ENCODE results near the gene PTPRF.

Gene PTPRF

DNA sequence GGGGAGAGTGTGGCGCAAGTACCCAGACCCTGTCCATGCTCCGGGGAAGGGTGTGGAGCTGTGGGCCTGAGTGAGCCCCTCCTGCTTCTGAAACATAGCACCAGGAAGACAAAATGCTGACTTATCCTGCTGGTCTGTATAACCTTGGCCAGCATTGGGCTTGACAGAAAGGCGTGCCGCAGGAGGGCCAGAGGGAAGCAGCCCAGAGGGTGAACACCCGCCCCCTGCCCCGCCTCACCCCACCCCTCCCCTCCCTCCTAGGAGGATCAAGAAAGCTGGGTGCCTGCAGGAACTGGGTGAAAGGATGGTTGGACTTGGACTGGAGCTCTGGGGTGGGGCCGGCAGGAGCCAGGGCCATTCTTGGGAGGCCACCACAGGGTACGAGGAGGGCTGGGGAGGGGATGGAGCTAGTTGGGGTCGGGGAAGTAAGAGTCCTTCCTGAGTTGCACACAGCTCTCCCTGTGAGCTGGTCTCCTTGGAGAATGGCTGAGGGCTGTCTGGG lies 27.1 kb downstream of the PTPRF start:
- Histone ChIP-seq H3K4me2 (ENCODE audit: low read length) (no peak overlapping the region), H3K9me2 (replicated peaks; ENCODE audit: control insufficient read depth, low read length) (no peaks in the 10 kb centered on the region), H4K20me1 (ENCODE audit: control insufficient read depth, insufficient read depth, low read depth, low read length) (no peaks in the 10 kb centered on the region), H3K27ac (ENCODE audit: low read depth, low read length) (no peak overlapping the region), H3K36me3 (ENCODE audit: control insufficient read depth, low read length) (no peaks in the 10 kb centered on the region), H3K4me1 (ENCODE audit: control insufficient read depth, low read length) (no peaks in the 10 kb centered on the region), H3K9me3 (ENCODE audit: control insufficient read depth, insufficient read depth, low read length) (no peaks in the 10 kb centered on the region), H3K27me3 (ENCODE audit: control insufficient read depth, low read length) (no peaks in the 10 kb centered on the region), H3K4me3 (ENCODE audit: low read length) (no peak overlapping the region), H3F3A (ENCODE audit: control insufficient read depth, insufficient read depth) (no peaks in the 10 kb centered on the region), H3K79me2 (ENCODE audit: control insufficient read depth, low read length) (no peaks in the 10 kb centered on the region)
- TF ChIP-seq EZH2phosphoT487 (IDR thresholded peaks at IDR 0.05; ENCODE audit: borderline replicate concordance, low read length), result no peak
- TF ChIP-seq, protein P1, sequence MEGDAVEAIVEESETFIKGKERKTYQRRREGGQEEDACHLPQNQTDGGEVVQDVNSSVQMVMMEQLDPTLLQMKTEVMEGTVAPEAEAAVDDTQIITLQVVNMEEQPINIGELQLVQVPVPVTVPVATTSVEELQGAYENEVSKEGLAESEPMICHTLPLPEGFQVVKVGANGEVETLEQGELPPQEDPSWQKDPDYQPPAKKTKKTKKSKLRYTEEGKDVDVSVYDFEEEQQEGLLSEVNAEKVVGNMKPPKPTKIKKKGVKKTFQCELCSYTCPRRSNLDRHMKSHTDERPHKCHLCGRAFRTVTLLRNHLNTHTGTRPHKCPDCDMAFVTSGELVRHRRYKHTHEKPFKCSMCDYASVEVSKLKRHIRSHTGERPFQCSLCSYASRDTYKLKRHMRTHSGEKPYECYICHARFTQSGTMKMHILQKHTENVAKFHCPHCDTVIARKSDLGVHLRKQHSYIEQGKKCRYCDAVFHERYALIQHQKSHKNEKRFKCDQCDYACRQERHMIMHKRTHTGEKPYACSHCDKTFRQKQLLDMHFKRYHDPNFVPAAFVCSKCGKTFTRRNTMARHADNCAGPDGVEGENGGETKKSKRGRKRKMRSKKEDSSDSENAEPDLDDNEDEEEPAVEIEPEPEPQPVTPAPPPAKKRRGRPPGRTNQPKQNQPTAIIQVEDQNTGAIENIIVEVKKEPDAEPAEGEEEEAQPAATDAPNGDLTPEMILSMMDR (IDR thresholded peaks at IDR 0.05; ENCODE audit: low read depth, low read length, poor library complexity, severe bottlenecking), result no peak

- Histone ChIP-seq H3K4me3 (ENCODE audit: low read length) (no peak overlapping the region), H3K79me2 (ENCODE audit: control insufficient read depth, low read length) (no peaks in the 10 kb centered on the region), H3F3A (ENCODE audit: control insufficient read depth, insufficient read depth) (no peaks in the 10 kb centered on the region), H3K36me3 (ENCODE audit: control insufficient read depth, low read length) (no peaks in the 10 kb centered on the region), H4K20me1 (ENCODE audit: control insufficient read depth, insufficient read depth, low read depth, low read length) (no peaks in the 10 kb centered on the region), H3K4me2 (ENCODE audit: low read length) (no peak overlapping the region), H3K4me1 (ENCODE audit: control insufficient read depth, low read length) (no peaks in the 10 kb centered on the region), H3K27ac (ENCODE audit: low read depth, low read length) (no peak overlapping the region), H3K27me3 (ENCODE audit: control insufficient read depth, low read length) (no peaks in the 10 kb centered on the region), H3K9me2 (replicated peaks; ENCODE audit: control insufficient read depth, low read length) (no peaks in the 10 kb centered on the region), H3K9me3 (ENCODE audit: control insufficient read depth, insufficient read depth, low read length) (no peaks in the 10 kb centered on the region)
- TF ChIP-seq, protein P1 (IDR thresholded peaks at IDR 0.05; ENCODE audit: low read depth, low read length, poor library complexity, severe bottlenecking), result no peak
- TF ChIP-seq EZH2phosphoT487 (IDR thresholded peaks at IDR 0.05; ENCODE audit: borderline replicate concordance, low read length), result no peak
These were observed 27.7 kb downstream of the PTPRF start for GRCh38 chr1:43558346-43558841.

GRCh38 chr1:43559714-43560113 lies 29.0 kb downstream of the PTPRF start:
- H3K9me2 ChIP-seq (replicated peaks; ENCODE audit: control insufficient read depth, low read length), result no peaks in the 10 kb centered on the region
- H4K20me1 ChIP-seq (ENCODE audit: control insufficient read depth, insufficient read depth, low read depth, low read length), result no peaks in the 10 kb centered on the region
- no peak for TF ChIP-seq EZH2phosphoT487 (IDR thresholded peaks at IDR 0.05; ENCODE audit: borderline replicate concordance, low read length)
- TF ChIP-seq, protein P1 (IDR thresholded peaks at IDR 0.05; ENCODE audit: low read depth, low read length, poor library complexity, severe bottlenecking), result no peak
- H3K9me3 ChIP-seq (ENCODE audit: control insufficient read depth, insufficient read depth, low read length), result no peaks in the 10 kb centered on the region
- no peaks in the 10 kb centered on the region for H3K79me2 ChIP-seq (ENCODE audit: control insufficient read depth, low read length)
- H3F3A ChIP-seq (ENCODE audit: control insufficient read depth, insufficient read depth), result no peaks in the 10 kb centered on the region
- no peaks in the 10 kb centered on the region for H3K27me3 ChIP-seq (ENCODE audit: control insufficient read depth, low read length)
- H3K4me1 ChIP-seq (ENCODE audit: control insufficient read depth, low read length), result no peaks in the 10 kb centered on the region
- no peak overlapping the region for H3K4me2 ChIP-seq (ENCODE audit: low read length)
- no peaks in the 10 kb centered on the region for H3K36me3 ChIP-seq (ENCODE audit: control insufficient read depth, low read length)
- no peak overlapping the region for H3K27ac ChIP-seq (ENCODE audit: low read depth, low read length)
- H3K4me3 ChIP-seq (ENCODE audit: low read length), result no peak overlapping the region
